ENCODE measurements around the gene IL17RE.
"Not testable (repeated sequence)": the region's sequence is repeated elsewhere in the genome, so short reads cannot be mapped to it uniquely, and the experiment has no call there.

The IL17RE gene

DNA sequence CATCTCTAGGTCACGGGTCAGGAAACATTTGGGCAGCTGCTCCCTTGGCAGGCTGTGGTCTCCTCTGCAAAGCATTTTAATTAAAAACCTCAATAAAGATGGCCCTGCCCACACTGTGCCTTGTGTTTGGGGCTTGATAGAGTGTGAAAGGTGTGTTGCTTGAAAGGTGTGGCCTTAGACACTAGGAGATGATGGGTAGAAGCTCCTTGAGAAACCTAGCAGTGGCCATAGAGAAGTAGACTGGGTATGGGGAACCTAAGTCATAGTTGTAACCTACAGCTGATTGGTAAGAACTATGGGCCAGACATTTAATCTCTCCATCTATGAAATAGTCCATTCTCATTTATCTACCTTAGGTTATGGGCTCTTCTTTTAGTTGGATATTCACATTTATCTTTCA lies 8.9 kb upstream of the IL17RE start:
- DNase-seq (ENCODE audit: low spot score), result no peak
- TF ChIP-seq, protein P1, sequence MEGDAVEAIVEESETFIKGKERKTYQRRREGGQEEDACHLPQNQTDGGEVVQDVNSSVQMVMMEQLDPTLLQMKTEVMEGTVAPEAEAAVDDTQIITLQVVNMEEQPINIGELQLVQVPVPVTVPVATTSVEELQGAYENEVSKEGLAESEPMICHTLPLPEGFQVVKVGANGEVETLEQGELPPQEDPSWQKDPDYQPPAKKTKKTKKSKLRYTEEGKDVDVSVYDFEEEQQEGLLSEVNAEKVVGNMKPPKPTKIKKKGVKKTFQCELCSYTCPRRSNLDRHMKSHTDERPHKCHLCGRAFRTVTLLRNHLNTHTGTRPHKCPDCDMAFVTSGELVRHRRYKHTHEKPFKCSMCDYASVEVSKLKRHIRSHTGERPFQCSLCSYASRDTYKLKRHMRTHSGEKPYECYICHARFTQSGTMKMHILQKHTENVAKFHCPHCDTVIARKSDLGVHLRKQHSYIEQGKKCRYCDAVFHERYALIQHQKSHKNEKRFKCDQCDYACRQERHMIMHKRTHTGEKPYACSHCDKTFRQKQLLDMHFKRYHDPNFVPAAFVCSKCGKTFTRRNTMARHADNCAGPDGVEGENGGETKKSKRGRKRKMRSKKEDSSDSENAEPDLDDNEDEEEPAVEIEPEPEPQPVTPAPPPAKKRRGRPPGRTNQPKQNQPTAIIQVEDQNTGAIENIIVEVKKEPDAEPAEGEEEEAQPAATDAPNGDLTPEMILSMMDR (IDR thresholded peaks at IDR 0.05; ENCODE audit: extremely low read depth, missing control alignments), result no peak

GRCh38 chr3:9895715-9896114 lies 6.9 kb upstream of the IL17RE start:
- not testable (repeated sequence) for DNase-seq (ENCODE audit: low spot score)

DNA sequence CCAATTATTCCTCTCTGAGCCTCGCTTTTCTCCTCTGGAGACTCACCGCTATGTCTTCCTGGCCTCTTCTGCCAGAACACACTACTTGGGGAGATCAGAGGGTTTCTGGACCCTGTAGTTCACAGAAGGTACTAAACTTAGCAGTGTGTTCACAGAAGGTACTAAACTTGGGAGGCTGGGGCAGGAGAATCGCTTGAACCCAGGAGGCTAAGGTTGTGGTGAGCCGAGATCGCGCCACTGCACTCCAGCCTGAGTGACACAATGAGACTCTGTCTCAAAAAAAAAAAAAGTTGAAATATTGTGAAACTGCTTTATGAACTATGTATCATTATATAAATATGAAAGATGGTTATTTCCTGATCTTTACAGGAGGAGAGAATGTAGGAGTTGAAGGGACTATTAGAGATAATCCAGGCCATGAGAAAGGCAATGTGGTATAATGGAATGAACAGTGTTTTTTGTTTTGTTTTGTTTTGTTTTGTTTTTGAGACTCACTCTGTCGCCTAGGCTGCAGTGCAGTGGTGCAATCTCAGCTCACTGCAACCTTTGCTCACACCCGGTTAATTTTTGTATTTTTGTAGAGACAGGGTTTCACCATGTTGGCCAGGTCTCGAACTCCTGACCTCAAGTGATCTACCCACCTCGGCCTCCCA lies 5.8 kb upstream of the IL17RE start:
- not testable (repeated sequence) for DNase-seq (ENCODE audit: low spot score)

GRCh38 chr3:9897408-9898372 lies 5.0 kb upstream of the IL17RE start:
- TF ChIP-seq, protein P1 (IDR thresholded peaks at IDR 0.05; ENCODE audit: extremely low read depth, missing control alignments), result no peak
- DNase-seq (ENCODE audit: low spot score), result no peak

DNA sequence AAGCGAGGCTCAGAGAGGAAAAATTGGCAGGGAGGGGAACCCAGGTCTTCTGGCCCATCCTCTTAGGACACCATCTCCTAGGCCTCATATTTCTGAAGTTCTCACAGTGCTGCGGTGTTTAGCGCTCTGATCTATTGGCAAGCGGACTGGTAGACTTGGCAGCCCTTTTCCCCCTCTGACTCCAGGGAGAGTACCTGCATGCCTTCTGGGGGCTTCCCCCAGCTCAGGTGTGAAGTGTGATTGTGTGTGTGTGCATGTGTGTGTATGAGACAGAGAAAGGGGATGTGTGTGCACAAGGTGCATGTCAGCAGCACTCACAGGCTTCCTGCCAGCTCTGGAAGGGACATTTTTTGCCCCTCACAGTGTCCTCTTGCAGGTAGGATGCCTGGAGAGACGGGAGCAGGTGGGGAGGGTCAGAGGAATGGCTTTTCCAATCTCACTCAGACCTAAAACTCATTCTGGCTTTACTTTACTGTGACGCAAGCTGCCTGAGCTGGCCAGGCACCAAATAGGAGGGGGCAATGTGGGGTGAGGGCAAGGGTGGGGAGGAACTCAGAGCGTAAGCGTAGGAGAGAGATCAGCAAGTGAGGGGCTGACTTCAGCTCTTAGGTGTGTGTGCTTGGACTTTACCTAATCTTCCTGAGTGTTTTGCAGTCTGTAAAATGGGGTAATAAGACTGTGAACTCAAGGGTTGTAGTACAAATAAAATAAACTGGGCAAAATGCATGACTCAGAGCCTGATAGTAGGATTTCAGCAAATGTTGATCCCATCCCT lies 4.0 kb upstream of the IL17RE start:
- no peak for DNase-seq (ENCODE audit: low spot score)

DNA sequence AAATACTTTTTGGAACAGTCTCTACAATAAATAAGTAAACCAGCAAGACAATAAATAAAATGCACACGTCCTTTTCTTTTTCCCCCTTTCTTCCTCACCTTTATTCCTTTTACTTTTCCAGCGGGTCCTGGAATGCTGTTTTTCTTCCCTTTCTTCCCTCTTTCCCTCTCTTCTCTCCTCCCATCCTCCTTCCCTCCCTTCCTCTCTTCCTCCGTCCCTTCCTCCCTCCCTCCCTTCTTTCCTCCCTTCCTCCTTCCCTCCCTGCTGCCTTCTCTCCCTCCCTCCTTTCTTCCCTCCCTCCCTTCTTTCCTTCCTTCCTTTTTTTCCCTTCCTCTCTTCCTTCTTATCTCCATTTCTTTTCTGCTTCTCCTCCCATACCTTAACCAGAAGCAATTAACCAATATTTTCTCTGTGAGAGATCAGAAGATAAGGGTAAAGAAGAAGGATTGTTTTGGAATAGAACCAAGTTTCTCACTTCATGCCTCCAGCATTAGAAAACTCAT lies 3.3 kb upstream of the IL17RE start:
- no peak for DNase-seq (ENCODE audit: low spot score)
- TF ChIP-seq, protein P1 (IDR thresholded peaks at IDR 0.05; ENCODE audit: extremely low read depth, missing control alignments), result no peak

More for the DNA sequence above, 4.0 kb upstream of the IL17RE start:
- TF ChIP-seq, protein P1 (IDR thresholded peaks at IDR 0.05; ENCODE audit: extremely low read depth, missing control alignments), result no peak

GRCh38 chr3:9900965-9901415 lies 1.7 kb upstream of the IL17RE start:
- not testable (repeated sequence) for DNase-seq (ENCODE audit: low spot score)

DNA sequence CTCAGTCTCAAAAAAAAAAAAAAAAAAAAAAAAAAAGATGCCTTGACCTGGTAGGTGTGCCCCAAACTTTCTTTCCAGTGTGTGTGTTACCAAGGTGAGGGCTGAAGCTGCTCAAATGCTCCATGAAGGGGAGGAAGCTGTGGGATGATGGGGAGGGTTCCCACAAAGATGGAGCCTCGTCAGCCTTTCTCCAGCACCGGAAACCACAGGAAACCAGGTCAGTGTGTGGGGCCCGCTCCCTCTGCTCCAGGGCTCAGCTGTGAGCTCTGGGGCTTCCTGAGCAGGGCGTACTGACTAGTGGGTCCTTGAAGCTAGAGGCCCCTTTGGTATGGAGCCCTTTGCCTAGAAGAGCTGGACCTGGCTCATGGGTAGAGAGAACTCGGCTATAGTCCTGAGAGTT lies 681 bp upstream of the IL17RE start:
- TF ChIP-seq, protein P1 (IDR thresholded peaks at IDR 0.05; ENCODE audit: extremely low read depth, missing control alignments), result no peak
- DNase-seq (ENCODE audit: low spot score), result no peak

Measured in GM20000 (cell line).